GM21367 (cell line): ENCODE results near the gene FRMD1.

Experiments
- ATAC-seq: cut with Tn5 transposase; IDR thresholded peaks from one replicate; pipeline ENCODE4 v1.9.1; 2021; ENCODE audit not compliant: unreplicated experiment

Gene FRMD1

GRCh38 chr6:168058691-168059551 lies 20.1 kb downstream of the FRMD1 start:
- no peak for ATAC-seq

DNA sequence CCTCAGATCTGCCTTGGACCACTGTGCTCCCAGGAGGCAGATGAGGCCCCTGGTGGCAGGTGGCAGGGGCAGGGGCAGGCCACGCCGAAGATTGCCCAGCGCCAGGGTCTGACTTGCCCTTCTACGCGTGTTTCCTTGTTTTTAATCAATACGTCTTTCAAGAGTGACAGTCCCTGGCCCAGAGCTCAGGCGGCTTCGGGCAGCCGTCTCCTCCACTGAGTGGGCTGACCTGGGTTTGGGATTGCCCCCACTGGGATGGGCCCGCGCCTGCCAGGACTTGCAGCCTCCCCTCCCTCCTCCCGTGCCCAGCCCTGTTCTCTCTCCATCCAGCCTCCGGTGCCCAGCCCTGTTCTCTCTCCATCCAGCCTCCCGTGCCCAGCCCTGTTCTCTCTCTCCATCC lies 21.2 kb downstream of the FRMD1 start:
- no peak for ATAC-seq

DNA sequence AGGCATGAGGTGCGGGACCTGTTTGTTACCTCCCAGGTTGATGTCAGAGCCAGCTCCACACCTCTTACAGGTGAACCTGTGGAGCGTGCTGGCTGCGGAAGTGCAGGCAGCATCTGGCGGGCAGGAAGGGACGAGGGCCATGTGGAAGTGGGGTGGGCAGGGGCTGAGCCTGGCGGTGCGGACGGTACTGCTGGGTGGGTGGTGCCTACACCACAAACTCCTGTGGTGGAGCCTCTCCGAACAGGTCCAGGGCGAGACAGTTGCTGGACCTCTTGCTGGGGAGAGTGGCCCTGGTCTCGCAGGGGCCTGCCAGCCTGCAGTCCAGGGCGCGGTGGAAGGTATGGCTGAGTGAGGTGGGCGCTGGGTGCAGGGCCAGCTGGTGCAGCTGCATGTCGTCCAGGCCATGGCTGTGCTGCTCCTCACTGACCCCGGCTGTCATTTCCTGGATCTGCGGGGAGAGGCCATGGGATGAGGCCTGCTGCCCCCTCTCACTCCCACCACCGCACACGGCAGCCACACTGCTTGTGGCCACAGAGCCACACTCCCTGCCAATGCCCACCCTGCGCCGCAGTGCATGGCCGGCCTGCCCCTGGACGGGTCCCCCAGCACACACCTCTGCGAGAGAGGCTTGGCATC lies 22.0 kb downstream of the FRMD1 start:
- ATAC-seq: no peak

GRCh38 chr6:168055696-168056489 lies 23.1 kb downstream of the FRMD1 start:
- no peak for ATAC-seq

DNA sequence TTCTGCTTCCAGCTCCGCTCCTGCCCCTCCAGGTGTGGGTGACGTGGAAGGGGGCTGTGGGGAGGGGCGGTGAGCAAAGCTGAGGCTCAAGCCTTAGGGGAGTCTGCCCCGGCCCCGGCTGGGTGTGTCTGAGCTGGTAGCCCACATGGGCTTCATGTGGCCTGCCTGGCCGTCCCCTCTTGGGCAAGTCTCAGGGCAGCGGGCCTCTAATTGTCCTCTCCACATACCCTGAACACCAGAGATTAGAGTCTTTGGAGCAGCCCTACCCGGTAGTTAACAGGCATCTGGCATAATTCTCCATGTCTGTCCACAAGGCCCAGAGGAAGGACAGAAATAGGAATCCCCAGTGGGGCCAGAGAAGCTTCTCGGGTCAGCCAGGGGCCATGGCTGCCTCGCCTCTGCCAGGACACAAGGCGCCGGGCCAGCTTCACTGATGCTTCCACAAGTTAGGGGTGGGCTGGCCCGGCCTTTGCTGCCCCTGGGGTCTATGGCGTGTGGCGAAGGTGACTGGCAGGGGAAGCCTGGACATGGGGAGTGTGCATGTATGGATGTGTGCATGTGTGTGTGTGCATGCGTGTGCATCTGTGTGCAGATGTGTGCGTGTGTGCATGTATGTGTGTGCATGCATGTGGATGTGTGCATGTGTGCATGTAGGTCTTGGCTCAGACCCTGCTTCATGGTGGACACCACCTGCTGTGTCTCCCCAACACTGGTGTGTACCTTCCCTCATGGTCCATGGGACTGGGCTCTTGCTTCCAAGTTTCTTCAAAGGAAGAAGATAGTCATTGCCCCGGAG lies 24.0 kb downstream of the FRMD1 start:
- ATAC-seq: no peak

GRCh38 chr6:168053957-168054471 lies 25.0 kb downstream of the FRMD1 start:
- no peak for ATAC-seq

DNA sequence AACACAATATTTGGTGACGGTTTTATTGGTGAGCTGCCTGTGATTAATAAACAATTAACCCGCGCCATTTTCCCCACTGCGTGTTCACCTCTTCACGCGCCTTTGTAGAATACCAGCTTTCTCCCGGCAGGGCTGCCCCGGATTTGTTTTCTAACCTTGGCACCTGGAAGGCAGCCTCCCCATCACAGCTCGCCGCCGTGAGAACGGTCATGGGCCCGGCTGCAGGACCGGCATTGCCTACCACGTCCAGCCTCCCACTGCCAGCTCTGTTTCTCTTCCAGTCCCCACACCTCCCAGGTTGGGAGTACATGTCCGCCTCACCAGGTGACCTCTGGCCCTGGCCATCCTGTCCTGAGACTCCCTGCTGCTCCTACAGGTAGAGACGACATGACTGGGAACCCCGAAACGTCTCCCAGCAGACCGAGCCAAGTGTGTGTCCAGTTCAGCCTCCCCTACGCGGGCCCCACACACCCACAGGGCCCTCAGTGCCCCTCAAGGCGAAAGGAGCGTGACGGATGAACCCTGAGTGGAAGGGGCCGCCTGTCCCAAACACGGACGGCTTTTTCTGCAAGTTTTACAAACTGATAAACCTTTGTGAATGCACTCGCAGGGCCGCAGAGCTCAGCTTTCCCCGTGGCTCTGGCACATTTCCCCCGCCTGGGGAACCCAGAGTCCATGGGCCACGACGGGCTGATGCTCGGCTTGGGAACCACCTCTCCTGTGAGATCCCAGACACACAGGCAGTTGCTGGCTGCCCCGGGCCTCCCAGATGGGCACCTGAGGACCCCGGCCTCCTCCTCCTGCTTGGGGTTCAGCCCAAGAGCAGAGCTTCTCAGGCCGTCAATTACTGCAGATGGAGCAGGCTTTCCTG lies 25.7 kb downstream of the FRMD1 start:
- ATAC-seq: no peak

GRCh38 chr6:168052291-168052891 lies 26.6 kb downstream of the FRMD1 start:
- no peak for ATAC-seq

DNA sequence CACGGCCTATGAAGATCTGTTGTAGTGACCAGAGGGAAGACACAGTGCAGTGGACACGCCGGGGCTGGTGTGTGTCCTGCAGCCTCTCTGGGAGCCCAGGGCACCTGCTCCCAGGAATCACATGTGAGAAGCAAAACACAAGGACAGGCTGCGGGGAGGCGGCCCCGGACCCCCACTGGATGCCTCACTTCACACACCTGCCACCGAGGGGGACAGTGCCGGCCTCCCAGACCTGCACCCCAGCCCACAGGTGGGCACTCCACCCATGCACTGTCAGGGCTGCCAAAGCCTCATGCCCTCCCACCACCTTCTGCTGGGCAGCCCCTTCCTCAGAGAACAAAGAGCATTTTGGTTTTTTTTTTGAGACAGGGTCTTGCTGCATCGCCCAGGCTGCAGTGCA lies 27.4 kb downstream of the FRMD1 start:
- no peak for ATAC-seq

DNA sequence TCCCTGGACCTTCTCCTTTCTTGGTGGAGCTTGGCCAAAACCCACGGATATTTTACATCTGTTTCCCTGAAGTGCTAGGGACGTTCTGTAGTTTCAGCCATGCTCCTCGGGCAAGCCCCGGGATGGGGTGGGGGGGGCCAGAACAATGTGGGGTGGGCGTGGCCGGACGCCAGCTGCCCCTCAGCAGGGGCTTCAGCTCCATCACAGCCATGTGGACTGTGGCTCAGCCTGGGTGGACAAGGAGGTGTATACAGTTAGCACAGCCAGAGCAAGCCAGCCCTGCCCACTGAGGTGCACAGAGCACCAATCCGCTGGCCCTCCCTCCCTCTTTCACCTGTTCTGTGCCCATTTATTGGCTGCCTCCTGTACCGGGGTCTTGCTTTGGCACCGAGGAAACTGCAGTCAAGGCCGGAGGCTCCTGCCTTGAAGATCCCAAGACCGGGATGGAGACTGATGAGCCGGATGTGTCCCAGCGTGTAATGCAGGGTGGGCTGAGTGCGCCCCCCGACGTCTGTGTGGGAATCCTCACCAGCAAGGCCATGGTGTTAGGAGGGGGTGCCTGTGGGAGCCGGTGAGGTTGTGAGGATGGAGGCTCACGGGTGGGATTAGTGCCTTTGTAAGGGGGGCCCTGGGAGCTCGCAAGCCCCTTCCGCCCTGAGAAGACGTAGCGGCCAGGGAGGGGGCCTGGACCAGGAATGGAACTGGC lies 28.0 kb downstream of the FRMD1 start:
- no peak for ATAC-seq

GRCh38 chr6:168050225-168050880 lies 28.7 kb downstream of the FRMD1 start:
- ATAC-seq: no peak

DNA sequence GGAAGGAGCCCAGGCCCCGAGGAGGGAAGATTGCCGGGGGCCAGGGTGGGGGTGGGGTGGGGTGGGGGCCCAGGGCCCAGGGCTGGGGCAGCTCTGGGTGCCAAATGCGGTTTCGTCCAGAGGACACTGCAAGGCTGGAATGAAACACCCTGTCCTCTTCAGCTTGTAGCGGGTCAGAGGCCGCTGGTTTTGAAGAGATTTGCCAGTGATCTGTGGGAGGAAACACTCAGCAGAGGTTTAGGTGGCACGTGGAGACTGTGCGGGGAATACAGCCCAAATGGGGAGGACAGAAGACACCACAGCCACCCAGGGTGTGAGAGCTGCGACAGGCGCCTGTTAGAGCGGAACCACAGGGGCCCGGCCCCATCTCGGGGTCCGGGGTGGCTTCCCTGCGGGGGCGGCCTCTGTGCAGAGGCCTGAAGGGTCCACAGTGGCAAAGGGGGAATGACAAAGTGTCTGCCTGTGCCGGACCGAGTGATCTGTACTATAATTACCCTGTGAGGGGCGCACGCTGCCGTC lies 29.2 kb downstream of the FRMD1 start:
- ATAC-seq: no peak

GRCh38 chr6:168049277-168049676 lies 29.7 kb downstream of the FRMD1 start:
- ATAC-seq: no peak

DNA sequence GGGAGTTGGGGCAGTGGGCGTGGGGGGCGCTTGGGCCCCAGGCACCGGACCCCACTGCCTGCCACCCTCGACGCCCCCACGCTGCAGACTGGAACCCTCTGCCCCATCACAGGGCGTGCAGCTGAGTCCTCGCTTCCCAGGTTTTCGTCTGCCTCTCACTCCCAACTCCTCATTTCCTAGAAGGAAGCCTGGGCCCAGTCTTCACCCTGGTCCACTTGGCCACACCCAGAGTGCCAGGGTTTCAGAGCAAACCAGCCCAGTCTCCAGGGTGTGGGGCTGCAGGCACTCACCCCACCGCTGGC lies 30.3 kb downstream of the FRMD1 start:
- no peak for ATAC-seq

DNA sequence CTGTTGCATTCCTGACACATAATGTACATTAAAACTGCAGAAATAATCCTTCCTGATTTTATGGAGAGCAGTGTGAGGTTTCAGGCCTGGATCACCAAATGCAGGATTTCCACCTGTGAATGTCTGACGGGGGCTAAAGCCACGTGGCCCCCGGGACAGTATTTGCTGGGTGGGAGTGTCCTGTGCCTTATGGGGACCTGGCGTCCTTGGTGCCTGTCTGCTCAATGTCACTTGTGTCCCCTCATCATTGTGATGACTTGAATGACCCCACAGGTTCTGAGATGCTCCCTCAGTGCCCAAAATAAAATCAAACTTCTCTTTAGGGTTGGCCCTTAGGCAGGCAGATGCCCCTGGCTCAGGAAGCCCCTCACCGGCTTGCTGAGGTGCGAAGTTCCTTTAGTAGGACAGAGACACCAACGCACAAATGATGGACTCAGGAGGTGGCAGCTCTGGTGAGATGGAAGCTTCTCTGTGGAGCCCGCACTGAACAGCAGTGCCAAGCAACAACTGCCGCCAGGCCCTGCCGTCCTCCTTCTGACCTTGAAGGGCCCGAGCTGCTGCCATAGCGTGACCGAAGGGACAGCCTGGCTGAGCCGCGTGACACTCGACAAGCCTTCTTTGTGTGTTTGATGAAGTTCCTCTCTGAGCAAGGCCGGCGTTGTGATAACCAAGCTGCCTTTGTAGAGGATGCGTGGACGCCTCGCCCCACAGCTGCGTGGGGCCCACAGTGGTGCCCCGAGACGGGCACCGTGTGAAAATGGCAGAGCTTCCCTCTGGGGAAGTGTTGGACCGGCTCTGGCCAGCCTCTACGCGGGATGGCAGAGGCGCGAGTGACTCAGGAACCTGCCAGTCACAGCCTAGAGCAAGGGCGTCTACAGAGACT lies 30.9 kb downstream of the FRMD1 start:
- ATAC-seq: no peak

DNA sequence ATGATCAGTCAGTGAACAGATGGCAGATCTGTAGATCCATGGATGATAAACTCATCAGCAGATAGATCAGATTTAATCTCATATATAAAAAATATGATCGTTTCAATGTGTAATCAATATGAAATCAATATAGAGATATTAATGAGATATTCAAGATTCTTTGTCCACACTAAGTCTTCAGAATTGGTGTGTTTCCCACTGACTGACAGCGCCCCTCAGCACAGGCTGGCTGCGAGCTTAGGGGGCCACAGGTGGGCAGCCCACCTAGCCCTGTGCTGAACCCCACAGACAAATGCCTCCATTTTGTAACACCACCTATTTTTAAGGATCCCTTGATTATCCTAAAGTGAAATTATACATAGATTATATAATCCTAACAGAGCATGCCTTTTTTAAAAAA lies 32.3 kb downstream of the FRMD1 start:
- no peak for ATAC-seq
